Vagina (tissue), 2 donors: ENCODE results near the gene GGCX.

ENCODE experiments used
- POLR2AphosphoS5 ChIP-seq, 2 donors: sonication (generic); formaldehyde crosslinking; IDR thresholded peaks; one replicate each; pipeline ENCODE4 v1.9.0; 2017; ENCODE audit warnings: antibody characterized with exemption in 2 of 2, mild to moderate bottlenecking in 2 of 2, low read depth in 1 of 2; ENCODE audit not compliant: insufficient read depth in 1 of 2
- TF ChIP-seq, protein P1 (sequence below), 3 experiments: fragments of 450-650 bp in 2 of 3; fragments of 200-600 bp in 1 of 3; sonication (generic) in 1 of 3; IDR thresholded peaks; one replicate each; pipeline ENCODE4 v1.5.1; 2017 to 2019; ENCODE audit warnings: antibody characterized with exemption in 3 of 3, mild to moderate bottlenecking in 2 of 3, moderate library complexity in 2 of 3

DNA sequence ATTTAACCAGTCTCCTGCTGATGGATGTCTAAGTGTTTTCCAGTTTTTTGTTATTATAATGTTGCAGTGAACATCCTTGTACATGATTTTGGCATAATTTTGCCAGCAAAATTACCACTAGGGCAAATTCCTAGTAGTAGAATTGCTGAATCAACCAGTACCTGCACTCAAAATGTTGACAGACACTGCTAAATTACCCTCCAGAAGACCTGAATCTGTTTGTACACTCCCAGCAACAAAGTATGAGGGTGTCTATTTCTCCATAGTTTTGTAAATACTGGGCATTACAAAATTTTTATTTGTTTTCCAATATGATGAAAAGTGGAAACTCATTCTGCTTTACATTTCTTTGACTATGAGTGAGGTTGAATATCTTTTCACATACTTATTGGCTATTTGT is 33.5 kb downstream of the GGCX start:
- TF ChIP-seq, protein P1, sequence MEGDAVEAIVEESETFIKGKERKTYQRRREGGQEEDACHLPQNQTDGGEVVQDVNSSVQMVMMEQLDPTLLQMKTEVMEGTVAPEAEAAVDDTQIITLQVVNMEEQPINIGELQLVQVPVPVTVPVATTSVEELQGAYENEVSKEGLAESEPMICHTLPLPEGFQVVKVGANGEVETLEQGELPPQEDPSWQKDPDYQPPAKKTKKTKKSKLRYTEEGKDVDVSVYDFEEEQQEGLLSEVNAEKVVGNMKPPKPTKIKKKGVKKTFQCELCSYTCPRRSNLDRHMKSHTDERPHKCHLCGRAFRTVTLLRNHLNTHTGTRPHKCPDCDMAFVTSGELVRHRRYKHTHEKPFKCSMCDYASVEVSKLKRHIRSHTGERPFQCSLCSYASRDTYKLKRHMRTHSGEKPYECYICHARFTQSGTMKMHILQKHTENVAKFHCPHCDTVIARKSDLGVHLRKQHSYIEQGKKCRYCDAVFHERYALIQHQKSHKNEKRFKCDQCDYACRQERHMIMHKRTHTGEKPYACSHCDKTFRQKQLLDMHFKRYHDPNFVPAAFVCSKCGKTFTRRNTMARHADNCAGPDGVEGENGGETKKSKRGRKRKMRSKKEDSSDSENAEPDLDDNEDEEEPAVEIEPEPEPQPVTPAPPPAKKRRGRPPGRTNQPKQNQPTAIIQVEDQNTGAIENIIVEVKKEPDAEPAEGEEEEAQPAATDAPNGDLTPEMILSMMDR (IDR thresholded peaks at IDR 0.05): no peak
- TF ChIP-seq POLR2AphosphoS5 (IDR thresholded peaks at IDR 0.05; ENCODE audit: insufficient read depth in 1 of 2, low read depth in 1 of 2): no peak
